ENCODE data around the gene SCFD2.
"Not testable (repeated sequence)": the region's sequence is repeated elsewhere in the genome, so short reads cannot be mapped to it uniquely, and the experiment has no call there.

The SCFD2 gene

GRCh38 chr4:53004497-53005148 lies 361.2 kb downstream of the SCFD2 start:
- DNase-seq: no peak

GRCh38 chr4:53003959-53004358 lies 361.9 kb downstream of the SCFD2 start:
- no peak for DNase-seq

- DNase-seq: no peak
These were observed 365.3 kb downstream of the SCFD2 start for GRCh38 chr4:53000560-53000959.

- DNase-seq: no peak
These were observed 366.2 kb downstream of the SCFD2 start for GRCh38 chr4:52999626-53000025.

GRCh38 chr4:52998413-52998812 lies 367.4 kb downstream of the SCFD2 start:
- DNase-seq: no peak

- no peak for DNase-seq
These were observed 368.8 kb downstream of the SCFD2 start for GRCh38 chr4:52997132-52997416.

GRCh38 chr4:52996261-52997131 lies 369.4 kb downstream of the SCFD2 start:
- no peak for DNase-seq

- DNase-seq: no peak
These were observed 370.4 kb downstream of the SCFD2 start for GRCh38 chr4:52995360-52996030.

- peak; percentile 42 for DNase-seq
These were observed 371.3 kb downstream of the SCFD2 start for GRCh38 chr4:52994567-52994966.

GRCh38 chr4:52993771-52994170 lies 372.1 kb downstream of the SCFD2 start:
- DNase-seq: no peak

GRCh38 chr4:52992551-52992950 lies 373.3 kb downstream of the SCFD2 start:
- DNase-seq: not testable (repeated sequence)

- no peak for DNase-seq
These were observed 374.4 kb downstream of the SCFD2 start for GRCh38 chr4:52991472-52991871.

GRCh38 chr4:52990706-52991105 lies 375.2 kb downstream of the SCFD2 start:
- DNase-seq: no peak

- DNase-seq: no peak
These were observed 376.0 kb downstream of the SCFD2 start for GRCh38 chr4:52989865-52990264.

GRCh38 chr4:52987392-52988056 lies 378.3 kb downstream of the SCFD2 start:
- no peak for DNase-seq

GRCh38 chr4:52984462-52984881 lies 381.4 kb downstream of the SCFD2 start:
- DNase-seq: no peak

GRCh38 chr4:52983563-52984303 lies 382.1 kb downstream of the SCFD2 start:
- DNase-seq: peak; percentile 87

GRCh38 chr4:52982946-52983340 lies 382.9 kb downstream of the SCFD2 start:
- no peak for DNase-seq

- peak; percentile 71 for DNase-seq
These were observed 383.5 kb downstream of the SCFD2 start for GRCh38 chr4:52982255-52982945.

GRCh38 chr4:52979821-52980590 lies 385.9 kb downstream of the SCFD2 start:
- no peak for DNase-seq

- no peak for DNase-seq
These were observed 386.8 kb downstream of the SCFD2 start for GRCh38 chr4:52979020-52979419.

Data from NCI-H526 treated with DMSO at 0.1 percent for 48 hours (cell line).